GM21786 (cell line): ENCODE data around the gene KRTAP5-6.

ENCODE experiments used
- ATAC-seq: cut with Tn5 transposase; IDR thresholded peaks from one replicate; pipeline ENCODE4 v1.9.1; 2021; ENCODE audit not compliant: unreplicated experiment

The KRTAP5-6 gene

DNA sequence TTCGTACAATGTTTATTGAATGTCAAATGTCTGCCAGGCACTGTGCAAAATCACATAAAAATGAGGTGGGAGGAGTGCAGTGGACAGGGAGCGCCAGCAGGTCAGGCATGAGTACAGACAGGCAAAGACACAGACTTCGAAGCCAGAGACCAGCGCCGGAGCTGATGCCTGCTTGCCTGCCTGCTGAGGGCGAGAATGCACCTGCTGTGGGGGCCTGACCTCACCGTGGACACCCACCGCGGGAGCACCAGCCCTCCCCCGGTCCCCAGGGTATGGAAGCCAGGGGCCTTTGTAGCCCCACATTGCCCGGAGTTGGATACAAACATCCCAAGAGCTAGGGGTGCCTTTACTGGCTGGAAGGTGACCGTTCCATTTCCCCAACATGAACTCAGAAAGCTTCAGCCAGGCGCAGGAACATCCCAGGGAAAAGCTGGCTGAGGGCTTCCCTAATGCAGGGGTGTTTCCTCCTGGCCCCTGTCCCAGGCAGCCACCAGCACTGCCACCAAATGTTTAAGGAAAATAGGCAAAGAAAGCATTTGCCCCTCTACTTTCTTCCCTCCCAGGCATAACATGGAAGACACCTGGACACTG, 35.5 kb downstream of the KRTAP5-6 start:
- no peak for ATAC-seq

DNA sequence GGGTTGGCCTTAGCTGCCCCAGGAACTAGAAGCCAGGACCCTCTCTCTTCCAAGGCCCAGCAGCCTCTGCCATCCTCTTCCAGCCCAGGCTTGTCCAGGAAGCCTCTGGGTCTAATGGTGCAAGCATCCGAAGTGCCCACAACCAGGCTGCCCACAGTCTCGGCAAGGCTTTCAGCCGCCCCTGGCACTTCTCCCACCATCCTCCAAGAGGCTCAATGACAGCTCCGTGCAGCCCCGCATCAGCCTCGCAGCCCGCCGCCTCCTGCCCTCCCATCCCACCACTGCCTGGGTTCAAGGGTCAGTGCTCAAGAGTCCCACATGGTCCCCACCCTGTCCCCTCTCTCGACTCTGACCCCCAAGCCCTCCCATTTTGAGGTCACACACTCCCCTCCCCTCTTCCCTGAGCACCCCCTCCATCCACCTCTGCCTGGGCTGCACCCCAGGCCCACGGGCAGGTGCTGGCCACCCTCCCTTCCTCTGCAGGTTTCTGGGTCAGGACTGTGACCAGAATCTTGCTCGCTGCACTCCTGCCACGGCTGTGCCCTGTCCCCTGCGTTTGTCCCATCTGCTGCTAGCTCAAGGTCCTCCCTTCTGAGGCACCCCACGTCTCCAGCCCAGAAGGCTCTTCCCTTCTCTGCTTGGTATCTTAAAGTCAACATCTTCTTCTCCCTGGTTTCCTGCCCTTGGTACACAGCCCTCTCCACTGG, 36.2 kb downstream of the KRTAP5-6 start:
- ATAC-seq: no peak

DNA sequence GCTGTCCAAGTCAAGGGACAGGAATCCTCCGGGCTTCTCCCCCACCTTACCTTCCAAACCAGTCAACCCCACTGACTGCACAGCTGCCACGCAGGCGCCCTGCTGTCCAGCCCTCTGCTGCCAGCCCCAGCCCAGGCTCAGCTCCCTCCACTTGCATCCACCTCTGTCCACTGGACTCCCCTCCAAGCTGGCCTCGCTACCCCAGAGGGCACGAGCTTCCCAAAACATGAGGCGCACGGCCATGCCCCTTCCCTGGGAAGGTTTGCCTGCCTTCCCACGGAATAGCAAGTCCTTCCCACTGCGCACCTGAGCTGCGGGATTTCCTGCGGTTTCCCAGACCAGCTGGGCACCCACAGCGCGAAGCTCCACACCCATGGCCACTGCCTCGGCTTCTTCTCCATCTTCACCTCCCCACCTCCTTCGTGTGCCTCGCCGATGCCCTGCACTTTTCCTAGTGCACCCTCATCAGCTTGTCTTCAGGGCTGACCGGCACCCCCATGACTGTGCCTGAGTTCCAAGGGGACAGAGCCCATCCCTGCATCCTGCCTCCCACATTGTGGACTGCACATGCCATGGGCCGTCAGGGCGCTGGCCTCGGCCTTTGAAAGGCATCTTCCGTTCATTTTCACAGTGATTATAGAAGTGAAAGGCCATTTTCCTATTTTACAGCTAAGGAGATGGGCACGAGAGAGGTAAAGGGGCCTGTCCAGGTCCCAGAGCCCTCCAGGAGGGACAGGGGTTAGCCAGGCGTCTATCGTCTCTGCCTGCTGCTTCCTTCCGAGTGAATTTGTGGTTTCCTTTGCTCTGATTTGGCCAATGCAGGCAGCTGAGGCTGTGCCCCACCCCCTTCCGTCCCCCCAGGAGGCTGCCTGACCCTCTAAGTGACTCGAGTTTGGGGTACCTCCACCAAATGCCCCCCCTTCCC, 37.0 kb downstream of the KRTAP5-6 start:
- ATAC-seq: no peak

DNA sequence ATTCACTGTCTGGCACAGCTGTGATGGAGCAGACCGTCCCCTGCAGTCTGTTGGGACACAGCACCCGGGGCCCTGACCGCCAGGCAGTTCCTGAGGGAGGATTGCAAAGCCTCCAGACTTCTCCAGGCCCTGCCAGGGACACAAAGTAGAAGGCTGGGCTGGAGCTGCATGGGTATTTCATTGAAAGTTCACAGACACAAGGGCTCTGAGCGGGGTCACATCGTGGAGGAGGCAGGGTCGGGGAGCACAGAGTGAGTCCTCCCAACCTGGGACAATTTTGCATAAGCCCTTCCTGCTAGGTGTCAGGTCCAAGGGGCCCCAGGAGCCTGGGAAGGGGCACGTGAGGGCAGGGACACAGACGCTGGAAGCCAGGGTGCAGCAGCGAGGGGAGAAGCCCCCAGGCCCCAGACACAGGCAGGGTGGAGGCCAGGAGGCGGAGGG, 37.7 kb downstream of the KRTAP5-6 start:
- ATAC-seq: no peak

DNA sequence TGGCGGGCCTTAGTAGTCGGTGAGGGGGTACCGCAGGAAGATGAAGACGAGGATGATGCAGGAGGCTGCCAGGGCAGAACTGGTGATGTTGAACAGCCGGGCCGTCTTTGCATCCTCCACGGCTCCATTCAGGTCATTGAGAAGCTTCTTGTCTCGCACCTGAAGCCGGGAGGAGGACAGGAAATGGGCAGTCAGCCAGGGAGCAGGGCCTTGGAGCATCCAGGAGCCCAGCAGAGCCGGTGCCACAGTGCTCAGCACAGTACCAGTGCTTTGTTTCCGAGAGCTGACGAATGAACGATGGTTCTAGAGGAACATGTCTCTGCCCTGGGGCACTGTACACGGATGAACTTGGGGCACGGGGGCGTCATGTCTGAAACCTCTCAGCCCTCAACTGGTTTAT, 38.3 kb downstream of the KRTAP5-6 start:
- ATAC-seq: no peak

DNA sequence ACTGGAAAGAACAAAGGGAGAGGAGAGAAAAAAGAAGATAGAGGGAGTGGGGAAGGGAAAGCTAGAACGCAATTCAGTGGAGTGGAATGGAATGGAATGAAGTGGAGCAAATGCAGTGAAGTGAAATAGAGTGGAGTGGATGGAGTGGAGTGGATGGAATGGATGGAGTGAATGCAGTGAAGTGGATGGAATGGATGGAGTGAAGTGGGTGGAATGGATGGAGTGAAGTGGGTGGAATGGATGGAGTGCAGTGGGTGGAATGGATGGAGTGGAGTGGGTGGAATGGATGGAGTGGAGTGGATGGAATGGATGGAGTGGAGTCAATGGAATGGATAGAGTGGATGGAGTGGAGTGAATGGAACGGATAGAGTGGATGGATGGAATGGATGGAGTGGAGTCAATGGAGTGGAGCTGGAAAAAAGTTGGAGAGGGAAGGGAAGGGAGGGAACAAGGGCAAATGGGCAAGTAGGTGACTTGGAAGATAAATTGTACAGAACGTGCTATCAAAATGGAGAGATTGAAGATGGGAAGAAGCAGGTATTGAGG, 39.5 kb downstream of the KRTAP5-6 start:
- no peak for ATAC-seq

GRCh38 chr11:1737080-1737757, 40.2 kb downstream of the KRTAP5-6 start:
- no peak for ATAC-seq

DNA sequence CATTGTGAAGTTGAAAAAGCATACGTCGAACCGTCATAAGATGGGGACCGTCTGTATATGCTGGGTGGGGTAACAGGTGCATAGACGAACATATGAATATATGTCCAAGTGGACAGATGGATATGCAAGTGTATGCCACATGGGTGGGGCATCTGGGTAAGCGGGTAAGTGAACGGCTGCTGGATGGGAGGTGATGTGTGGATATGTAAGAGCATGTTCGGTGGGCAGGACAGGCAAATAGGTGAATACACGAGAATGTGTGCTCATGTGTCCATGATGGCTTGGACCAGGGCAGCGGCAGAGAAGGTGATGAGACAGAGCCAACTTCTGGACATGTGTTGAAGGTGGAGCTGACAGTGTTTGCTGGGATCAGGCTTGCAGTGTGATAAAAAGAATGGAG, 41.4 kb downstream of the KRTAP5-6 start:
- ATAC-seq: no peak

GRCh38 chr11:1739576-1739975, 42.6 kb downstream of the KRTAP5-6 start:
- ATAC-seq: no peak

- no peak for ATAC-seq
Observed at GRCh38 chr11:1740786-1741530, 44.0 kb downstream of the KRTAP5-6 start.

DNA sequence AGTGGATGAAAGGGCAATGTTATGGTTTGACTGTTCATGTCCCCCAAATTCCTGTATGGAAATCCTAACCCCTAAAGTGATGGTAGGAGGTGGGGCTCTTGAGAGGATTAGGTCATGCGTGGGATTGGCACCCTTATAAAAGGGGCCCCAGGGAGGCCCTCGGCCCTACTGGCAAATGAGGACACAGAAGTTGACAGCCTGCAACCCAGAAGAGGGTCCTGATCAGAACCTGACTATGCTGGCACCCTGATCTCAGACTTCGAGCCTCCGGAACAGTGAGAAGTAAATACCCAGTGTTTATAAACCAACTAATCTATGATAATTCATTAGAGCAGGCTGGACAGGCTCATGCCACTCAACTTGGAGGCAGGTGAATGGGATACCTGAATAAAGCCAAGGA, 44.7 kb downstream of the KRTAP5-6 start:
- no peak for ATAC-seq

GRCh38 chr11:1742371-1742770, 45.4 kb downstream of the KRTAP5-6 start:
- no peak for ATAC-seq

DNA sequence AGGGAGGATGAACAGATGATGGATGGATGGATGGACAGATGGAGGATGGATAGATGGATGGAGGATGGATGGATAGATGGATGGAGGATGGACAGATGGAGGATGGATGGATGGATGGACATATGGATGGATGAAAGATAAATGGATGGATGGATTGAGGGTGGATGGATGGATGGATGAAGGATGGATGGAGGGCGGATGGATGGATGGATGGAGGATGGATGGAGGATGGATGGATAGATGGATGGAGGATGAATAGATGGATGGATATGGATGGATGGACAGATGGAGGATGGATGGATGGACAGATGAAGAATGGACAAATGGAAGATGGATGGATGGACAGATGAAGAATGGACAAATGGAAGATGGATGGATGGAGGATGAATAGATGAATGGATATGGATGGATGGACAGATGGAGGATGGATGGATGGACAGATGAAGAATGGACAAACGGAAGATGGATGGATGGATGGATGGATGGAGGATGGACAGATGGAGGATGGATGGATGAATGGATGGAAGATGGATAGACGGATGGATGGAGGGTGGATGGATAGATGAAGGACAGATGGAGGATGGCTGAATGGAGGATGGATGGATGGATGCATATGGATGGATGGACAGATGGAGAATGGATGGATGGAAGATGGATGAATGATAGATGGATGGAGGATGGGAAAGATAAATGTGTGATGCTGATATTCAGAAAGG, 46.0 kb downstream of the KRTAP5-6 start:
- ATAC-seq: no peak

- ATAC-seq: no peak
Observed at GRCh38 chr11:1743585-1744136, 46.7 kb downstream of the KRTAP5-6 start.

DNA sequence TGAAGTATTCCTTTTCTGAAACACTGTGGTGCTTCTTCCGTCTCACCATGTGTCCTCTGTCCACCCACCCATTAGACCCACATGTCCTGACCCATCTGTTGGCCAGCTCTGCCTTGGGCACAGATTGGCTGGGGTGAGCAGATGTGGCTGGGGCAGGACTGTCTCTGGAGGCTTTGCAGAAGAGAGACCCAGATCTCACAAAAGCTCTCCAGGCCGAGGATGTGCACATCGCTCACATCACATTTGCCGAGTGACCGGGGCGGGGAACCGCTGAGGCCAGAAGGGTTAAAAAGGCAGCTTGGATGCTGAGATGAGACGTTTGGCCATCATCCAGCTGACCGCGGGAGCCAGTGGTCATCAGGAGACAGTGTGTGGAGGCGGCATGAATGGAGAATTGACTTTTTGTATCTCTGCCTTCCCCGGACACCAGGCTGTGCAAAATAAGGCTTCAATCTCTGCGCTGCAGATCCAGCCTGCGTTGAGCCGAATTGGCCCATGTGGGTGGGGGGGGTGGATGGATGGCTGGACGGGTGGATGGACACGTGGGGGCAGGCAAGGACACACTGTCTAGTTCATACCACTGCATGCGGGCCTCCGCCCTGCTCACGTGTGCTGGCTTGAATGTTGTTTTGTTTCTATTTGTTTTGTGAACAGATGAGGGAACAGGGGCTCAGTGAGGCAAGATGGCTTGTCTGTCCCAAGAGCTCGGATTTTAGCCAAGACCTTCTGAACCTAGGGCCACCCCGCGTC, 47.3 kb downstream of the KRTAP5-6 start:
- ATAC-seq: no peak

- ATAC-seq: no peak
Observed at GRCh38 chr11:1744891-1745700, 48.1 kb downstream of the KRTAP5-6 start.

- ATAC-seq: no peak
Observed at GRCh38 chr11:1745701-1746320, 48.8 kb downstream of the KRTAP5-6 start.
